H1 (cell line): Measurements from ENCODE around the gene LCA5L. TPM values are rescaled to one million over a fixed set of nuclear protein-coding genes. Genes with fewer than 3 reads are reported as not detected.

Experiments used
- CTCF ChIA-PET: fragments of 300-600 bp; sonication (Branson Sonifier 250); formaldehyde crosslinking; loops from one replicate; lab custom pipeline; 2021; ENCODE audit not compliant: partially characterized antibody; lab: Charles Lee
- POLR2A ChIA-PET: fragments of 300-600 bp; sonication (Branson Sonifier 250); formaldehyde crosslinking; loops from one replicate; lab custom pipeline; 2021; ENCODE audit warnings: inconsistent platforms; ENCODE audit not compliant: partially characterized antibody; lab: Charles Lee
- DNase-seq, 2 experiments: peaks; one replicate each; pipeline versions ENCODE4 v3.0.0 to v3.0.0-alpha.2; 2010 to 2022; ENCODE audit warnings: low spot score in 2 of 2, low read depth in 1 of 2, mixed read lengths in 1 of 2
- FAIRE-seq: peaks from 2 replicates; lab custom pipeline; 2011; peaks lifted over from hg19 to GRCh38; lab: Jason Lieb, UNC
- H2AFZ ChIP-seq: 2 replicates; pipeline ENCODE4 v1.8.1; 2012; ENCODE audit warnings: low read length, inconsistent platforms
- H2AK5ac ChIP-seq: 2 replicates; pipeline ENCODE4 v1.6.1; 2013; ENCODE audit warnings: low read depth, low read length
- H2BK120ac ChIP-seq: replicated peaks from 2 replicates; pipeline ENCODE3; 2013; ENCODE audit warnings: low read depth, low read length, inconsistent platforms
- H2BK12ac ChIP-seq: 2 replicates; pipeline ENCODE4 v1.6.1; 2013; ENCODE audit warnings: low read depth, low read length
- H2BK15ac ChIP-seq: 2 replicates; pipeline ENCODE4 v1.6.1; 2013; ENCODE audit warnings: low read length
- H2BK20ac ChIP-seq: 2 replicates; pipeline ENCODE4 v1.6.1; 2013; ENCODE audit warnings: low read length
- H2BK5ac ChIP-seq: 2 replicates; pipeline ENCODE4 v1.6.1; 2013; ENCODE audit warnings: low read depth, low read length
- H3K14ac ChIP-seq: 2 replicates; pipeline ENCODE4 v1.6.1; 2013; ENCODE audit warnings: inconsistent platforms; ENCODE audit not compliant: insufficient read length
- H3K18ac ChIP-seq: 2 replicates; pipeline ENCODE4 v1.6.1; 2013; ENCODE audit warnings: low read length; ENCODE audit errors: extremely low read depth
- H3K23ac ChIP-seq: 2 replicates; pipeline ENCODE4 v1.6.1; 2013; ENCODE audit warnings: inconsistent platforms; ENCODE audit not compliant: insufficient read length
- H3K23me2 ChIP-seq: 2 replicates; pipeline ENCODE4 v1.6.1; 2013; ENCODE audit warnings: low read depth, low read length
- H3K27ac ChIP-seq: 2 replicates; pipeline ENCODE4 v1.6.1; 2011; ENCODE audit warnings: low read depth, low read length, inconsistent platforms
- H3K27me3 ChIP-seq, 4 experiments: replicated peaks in 1 of 4; 1 replicate in 1 of 4; 2 replicates in 3 of 4; pipeline versions ENCODE4 v1.6.1 to v1.8.1; 2011 to 2013; ENCODE audit warnings: low read length in 3 of 4, mild to moderate bottlenecking in 3 of 4, inconsistent platforms in 2 of 4, mixed read lengths in 2 of 4, moderate library complexity in 1 of 4; ENCODE audit not compliant: control insufficient read depth in 3 of 4, insufficient read depth in 3 of 4; ENCODE audit errors: extremely low read depth in 1 of 4
- H3K36me3 ChIP-seq, 4 experiments: 2 replicates each; pipeline versions ENCODE4 v1.6.1 to v1.8.1; 2011 to 2013; ENCODE audit warnings: mild to moderate bottlenecking in 4 of 4, low read length in 3 of 4, moderate library complexity in 2 of 4, control low read depth in 1 of 4, inconsistent platforms in 1 of 4; ENCODE audit not compliant: insufficient read depth in 4 of 4, control insufficient read depth in 2 of 4
- H3K4ac ChIP-seq: replicated peaks from 2 replicates; pipeline ENCODE3; 2013; ENCODE audit warnings: low read length, low read depth, mixed read lengths, inconsistent platforms; ENCODE audit not compliant: insufficient read length
- H3K4me1 ChIP-seq, 4 experiments: replicated peaks in 1 of 4; 1 replicate in 1 of 4; 2 replicates in 3 of 4; pipeline versions ENCODE4 v1.6.1 to v1.8.1; 2011 to 2013; ENCODE audit warnings: low read length in 3 of 4, inconsistent platforms in 2 of 4, mixed read lengths in 1 of 4; ENCODE audit not compliant: insufficient read depth in 4 of 4, control insufficient read depth in 3 of 4
- H3K4me2 ChIP-seq, 2 experiments: 2 replicates each; pipeline versions ENCODE4 v1.6.1 to v1.8.1; 2011 to 2013; ENCODE audit warnings: low read depth in 2 of 2, low read length in 2 of 2, control low read depth in 1 of 2, inconsistent platforms in 1 of 2, mild to moderate bottlenecking in 1 of 2; ENCODE audit not compliant: insufficient read depth in 1 of 2
- H3K4me3 ChIP-seq, 4 experiments: fragments of 200-600, 300-600 bp in 1 of 4; sonication (generic), shearing (Covaris generic), sonication (Bioruptor Twin) in 1 of 4; 2 replicates each; pipeline versions ENCODE4 v1.5.1 to v1.8.1; 2011 to 2016; ENCODE audit warnings: low read length in 4 of 4, low read depth in 3 of 4, control low read depth in 2 of 4, inconsistent platforms in 2 of 4, mild to moderate bottlenecking in 2 of 4, mixed read lengths in 1 of 4, moderate library complexity in 1 of 4; ENCODE audit not compliant: insufficient read depth in 2 of 4; ENCODE audit errors: extremely low read depth in 1 of 4
- H3K56ac ChIP-seq: replicated peaks from 2 replicates; pipeline ENCODE3; 2013; ENCODE audit warnings: low read depth, mild to moderate bottlenecking, mixed read lengths, low read length, inconsistent platforms; ENCODE audit not compliant: insufficient read length
- H3K79me1 ChIP-seq: 2 replicates; pipeline ENCODE4 v1.6.1; 2013; ENCODE audit warnings: low read depth, low read length, control low read depth
- H3K79me2 ChIP-seq, 2 experiments: 2 replicates each; pipeline versions ENCODE4 v1.6.1 to v1.8.1; 2012 to 2013; ENCODE audit warnings: low read length in 2 of 2, mild to moderate bottlenecking in 2 of 2, inconsistent platforms in 1 of 2; ENCODE audit not compliant: insufficient read depth in 2 of 2, control insufficient read depth in 1 of 2
- H3K9ac ChIP-seq, 4 experiments: replicated peaks in 1 of 4; 1 replicate in 1 of 4; 2 replicates in 3 of 4; pipeline versions ENCODE4 v1.6.1 to v1.8.1; 2011 to 2013; ENCODE audit warnings: low read depth in 3 of 4, low read length in 3 of 4, control low read depth in 2 of 4, mild to moderate bottlenecking in 2 of 4, moderate library complexity in 2 of 4, inconsistent platforms in 1 of 4; ENCODE audit errors: extremely low read depth in 1 of 4
- H3K9me3 ChIP-seq, 2 experiments: 2 replicates each; pipeline versions ENCODE4 v1.6.1 to v1.8.1; 2012 to 2013; ENCODE audit warnings: mild to moderate bottlenecking in 2 of 2, moderate library complexity in 2 of 2, control low read depth in 1 of 2, inconsistent platforms in 1 of 2, low read depth in 1 of 2, low read length in 1 of 2, mixed read lengths in 1 of 2; ENCODE audit not compliant: insufficient read depth in 2 of 2
- H4K20me1 ChIP-seq, 2 experiments: replicated peaks in 1 of 2; 2 replicates each; pipeline versions ENCODE3 to v1.8.1; 2011 to 2013; ENCODE audit warnings: inconsistent platforms in 2 of 2, low read length in 2 of 2, mild to moderate bottlenecking in 1 of 2; ENCODE audit not compliant: insufficient read depth in 2 of 2, control insufficient read depth in 1 of 2
- H4K5ac ChIP-seq: 2 replicates; pipeline ENCODE4 v1.6.1; 2013; ENCODE audit warnings: low read length, low read depth, mixed read lengths, inconsistent platforms; ENCODE audit not compliant: insufficient read length
- H4K8ac ChIP-seq: 2 replicates; pipeline ENCODE4 v1.8.0; 2013; ENCODE audit warnings: mild to moderate bottlenecking, moderate library complexity, low read length, inconsistent platforms; ENCODE audit not compliant: insufficient read depth; ENCODE audit errors: extremely low read depth
- H4K91ac ChIP-seq: replicated peaks from 2 replicates; pipeline ENCODE3; 2013; ENCODE audit warnings: low read length, mixed read lengths, inconsistent platforms; ENCODE audit not compliant: insufficient read length
- CHD7 ChIP-seq: fragments of 300-600 bp; sonication (generic); IDR thresholded peaks from 2 replicates; pipeline ENCODE4 v1.7.1; 2012; ENCODE audit warnings: low read length, moderate library complexity, mild to moderate bottlenecking, inconsistent platforms; ENCODE audit not compliant: insufficient replicate concordance
- polyA plus RNA-seq, 7 experiments: library from polyadenylated mRNA; depleted of rRNA in 3 of 7; stranded (reverse) in 5 of 7; unstranded in 2 of 7; fragments of >200 nt in 5 of 7; fragments of 200-250 nt in 2 of 7; gene quantifications; 1 replicate in 5 of 7; 2 replicates in 1 of 7; 4 replicates in 1 of 7; pipeline versions ENCODE4 v1.2.1 to v1.2.3, GENCODE V29; 2011 to 2013; ENCODE audit warnings: missing spikeins in 2 of 7, mixed read lengths in 2 of 7
- total RNA-seq: library from RNA; stranded (reverse); fragmentation: NEBNext Ultra II Directional; extraction: Animal tissue kit (Norgen Biotek cat#: 25700); gene quantifications from 2 replicates; pipeline ENCODE4 v1.2.1, GENCODE V29; 2021

Gene LCA5L
- total and polyA plus RNA-seq, 2 of the 8 experiments (the other 6 are each of a cell fraction or from before 2014, with no cell fraction given) = 0.11 to 0.84 TPM

GRCh38 chr21:39466584-39466983 is 21.0 kb upstream of the LCA5L start:
- no peak overlapping the region for H3K18ac ChIP-seq
- no peak for TF ChIP-seq CHD7

More at GRCh38 chr21:39466584-39466983, 21.0 kb upstream of the LCA5L start:
- no peak overlapping the region for H2BK15ac ChIP-seq
- CTCF ChIA-PET = no interaction called here
- H3K27ac ChIP-seq = no peak overlapping the region
- no peak for DNase-seq
- H2BK20ac ChIP-seq = no peak overlapping the region
- no peaks in the 10 kb centered on the region for H3K79me2 ChIP-seq
- H4K5ac ChIP-seq = no peak overlapping the region
- no peak overlapping the region for H3K4me2 ChIP-seq
- no peak overlapping the region for H2AFZ ChIP-seq
- no peak overlapping the region for H3K14ac ChIP-seq
- no peaks in the 10 kb centered on the region for H3K9me3 ChIP-seq
- H3K36me3 ChIP-seq = no peaks in the 10 kb centered on the region
- no peak overlapping the region for H3K56ac ChIP-seq
- no peak overlapping the region for H2AK5ac ChIP-seq
- no peaks in the 10 kb centered on the region for H4K20me1 ChIP-seq
- no peak overlapping the region for H2BK120ac ChIP-seq
- H3K79me1 ChIP-seq = no peaks in the 10 kb centered on the region
- no peaks in the 10 kb centered on the region for H3K27me3 ChIP-seq
- no peaks in the 10 kb centered on the region; a peak in 1 of 7 replicates for H3K4me1 ChIP-seq
- no peak overlapping the region for H3K4me3 ChIP-seq
- H4K91ac ChIP-seq = no peak overlapping the region
- no peak overlapping the region for H4K8ac ChIP-seq
- POLR2A ChIA-PET = no interaction called here
- H3K23ac ChIP-seq = no peak overlapping the region
- no peak overlapping the region for H2BK5ac ChIP-seq
- no peak for FAIRE-seq
- no peak overlapping the region for H3K9ac ChIP-seq
- no peak overlapping the region for H3K4ac ChIP-seq
- no peak overlapping the region for H2BK12ac ChIP-seq
- no peaks in the 10 kb centered on the region for H3K23me2 ChIP-seq
